ENCODE data around the gene RBM42. TPM values are rescaled to one million over a fixed set of nuclear protein-coding genes. Genes with fewer than 3 reads are reported as not detected.

The RBM42 gene
- total and polyA plus RNA-seq, 9 of the 15 experiments (the other 6 are each of a cell fraction or from before 2014, with no cell fraction given): 5.7 to 149 (median 32.4) TPM

- TF ChIP-seq, protein P1, sequence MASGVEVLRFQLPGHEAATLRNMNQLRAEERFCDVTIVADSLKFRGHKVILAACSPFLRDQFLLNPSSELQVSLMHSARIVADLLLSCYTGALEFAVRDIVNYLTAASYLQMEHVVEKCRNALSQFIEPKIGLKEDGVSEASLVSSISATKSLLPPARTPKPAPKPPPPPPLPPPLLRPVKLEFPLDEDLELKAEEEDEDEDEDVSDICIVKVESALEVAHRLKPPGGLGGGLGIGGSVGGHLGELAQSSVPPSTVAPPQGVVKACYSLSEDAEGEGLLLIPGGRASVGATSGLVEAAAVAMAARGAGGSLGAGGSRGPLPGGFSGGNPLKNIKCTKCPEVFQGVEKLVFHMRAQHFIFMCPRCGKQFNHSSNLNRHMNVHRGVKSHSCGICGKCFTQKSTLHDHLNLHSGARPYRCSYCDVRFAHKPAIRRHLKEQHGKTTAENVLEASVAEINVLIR (CRISPR knock-in tag; IDR thresholded peaks at IDR 0.05): peak; percentile 100
- TF ChIP-seq PTBP1 (IDR thresholded peaks at IDR 0.05; ENCODE audit: low read depth, low read length): no peak
- peak; percentile 100 for TF ChIP-seq ATF1 (CRISPR knock-in tag; IDR thresholded peaks at IDR 0.05)
- TF ChIP-seq ATF1 (tag; IDR thresholded peaks at IDR 0.05): peak; percentile 100
- TF ChIP-seq ZNF253 (CRISPR knock-in tag; conservative IDR thresholded peaks at IDR 0.05): 0 out of 2 replicates have a peak, but pooled peaks have one; percentile 28
- no peak for TF ChIP-seq HMGXB4 (CRISPR knock-in tag; IDR thresholded peaks at IDR 0.05)
- peak; percentile 19 for TF ChIP-seq ETS2 (tag; IDR thresholded peaks at IDR 0.05; ENCODE audit: borderline replicate concordance, poor library complexity, severe bottlenecking)
- TF ChIP-seq ZBTB7A (IDR thresholded peaks at IDR 0.05; ENCODE audit: borderline replicate concordance, control insufficient read depth, low read depth, low read length): peak; percentile 76; the same call in 1 of the 2 replicates
- TF ChIP-seq HNRNPK (IDR thresholded peaks at IDR 0.05; ENCODE audit: low read depth, low read length, poor library complexity, severe bottlenecking): no peak
- peak; percentile 100 for TF ChIP-seq NBN (IDR thresholded peaks at IDR 0.05; ENCODE audit: low read depth)
- no peak for TF ChIP-seq ZFP30 (CRISPR knock-in tag; IDR thresholded peaks at IDR 0.05; ENCODE audit: borderline replicate concordance)
- no peak for TF ChIP-seq ZNF436 (CRISPR knock-in tag; IDR thresholded peaks at IDR 0.05)
- no peak for TF ChIP-seq ZNF445 (CRISPR knock-in tag; IDR thresholded peaks at IDR 0.05; ENCODE audit: low read depth)
- TF ChIP-seq ELF4 (CRISPR knock-in tag; IDR thresholded peaks at IDR 0.05): no peak
- TF ChIP-seq, protein P2, sequence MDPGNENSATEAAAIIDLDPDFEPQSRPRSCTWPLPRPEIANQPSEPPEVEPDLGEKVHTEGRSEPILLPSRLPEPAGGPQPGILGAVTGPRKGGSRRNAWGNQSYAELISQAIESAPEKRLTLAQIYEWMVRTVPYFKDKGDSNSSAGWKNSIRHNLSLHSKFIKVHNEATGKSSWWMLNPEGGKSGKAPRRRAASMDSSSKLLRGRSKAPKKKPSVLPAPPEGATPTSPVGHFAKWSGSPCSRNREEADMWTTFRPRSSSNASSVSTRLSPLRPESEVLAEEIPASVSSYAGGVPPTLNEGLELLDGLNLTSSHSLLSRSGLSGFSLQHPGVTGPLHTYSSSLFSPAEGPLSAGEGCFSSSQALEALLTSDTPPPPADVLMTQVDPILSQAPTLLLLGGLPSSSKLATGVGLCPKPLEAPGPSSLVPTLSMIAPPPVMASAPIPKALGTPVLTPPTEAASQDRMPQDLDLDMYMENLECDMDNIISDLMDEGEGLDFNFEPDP (CRISPR knock-in tag; IDR thresholded peaks at IDR 0.05): no peak
- 0 out of 2 replicates have a peak, but pooled peaks have one; percentile 3 for TF ChIP-seq TAL1 (IDR thresholded peaks at IDR 0.05)
- no peak for TF ChIP-seq ZNF165 (CRISPR knock-in tag; IDR thresholded peaks at IDR 0.05; ENCODE audit: borderline replicate concordance)
- peak; percentile 55; the same call in 1 of the 2 replicates for TF ChIP-seq BRD4 (IDR thresholded peaks at IDR 0.05)
- no peak for TF ChIP-seq ZSCAN29 (IDR thresholded peaks at IDR 0.05)
- TF ChIP-seq CBX5 (IDR thresholded peaks at IDR 0.05; ENCODE audit: borderline replicate concordance, low read depth): no peak
- no peak for TF ChIP-seq MCM5 (IDR thresholded peaks at IDR 0.05; ENCODE audit: low read depth)
- no peak for TF ChIP-seq ZNF57 (CRISPR knock-in tag; IDR thresholded peaks at IDR 0.05)
- TF ChIP-seq ZNF232 (CRISPR knock-in tag; IDR thresholded peaks at IDR 0.05): no peak
- TF ChIP-seq BACH1 (tag; IDR thresholded peaks at IDR 0.05): peak; percentile 59; the same call in 1 of the 2 replicates
- TF ChIP-seq NFXL1 (CRISPR knock-in tag; IDR thresholded peaks at IDR 0.05): no peak
- TF ChIP-seq CBX1 (IDR thresholded peaks at IDR 0.05; ENCODE audit: low read depth): no peak
- TF ChIP-seq ZNF124 (CRISPR knock-in tag; IDR thresholded peaks at IDR 0.05): no peak
- TF ChIP-seq CREM (IDR thresholded peaks at IDR 0.05; ENCODE audit: low read depth): peak; percentile 100
These were observed at the start of gene RBM42 (continued) for GRCh38 chr19:35628565-35629331.

All from K562 (cell line).